H1 (cell line): Measurements from ENCODE around the gene FLRT2. TPM values are rescaled to one million over a fixed set of nuclear protein-coding genes. Genes with fewer than 3 reads are reported as not detected.

Experiments used
- ASH2L ChIP-seq: fragments of 200-600, 300-600 bp; sonication (generic); IDR thresholded peaks from one replicate; pipeline ENCODE4 v1.7.1; 2017; ENCODE audit warnings: low read length
- BACH1 ChIP-seq: IDR thresholded peaks from 2 replicates; pipeline ENCODE4 v1.6.1; 2012; ENCODE audit warnings: low read length, improper control_type of control experiment
- CHD7 ChIP-seq: fragments of 300-600 bp; sonication (generic); IDR thresholded peaks from 2 replicates; pipeline ENCODE4 v1.7.1; 2012; ENCODE audit warnings: low read length, moderate library complexity, mild to moderate bottlenecking, inconsistent platforms; ENCODE audit not compliant: insufficient replicate concordance
- CTCF ChIP-seq, 3 experiments: IDR thresholded peaks; 1 replicate in 2 of 3; 2 replicates in 1 of 3; pipeline versions ENCODE4 v1.5.1 to v1.6.1; 2011; ENCODE audit warnings: low read length in 3 of 3, mild to moderate bottlenecking in 3 of 3, inconsistent platforms in 2 of 3, low read depth in 1 of 3, moderate library complexity in 1 of 3; ENCODE audit not compliant: insufficient read depth in 1 of 3; ENCODE audit errors: control extremely low read depth in 1 of 3
- GABPA ChIP-seq: IDR thresholded peaks from 2 replicates; pipeline ENCODE4 v1.6.1; 2011; ENCODE audit warnings: mild to moderate bottlenecking, low read length, moderate library complexity, borderline replicate concordance; ENCODE audit not compliant: insufficient read depth
- GTF2F1 ChIP-seq: IDR thresholded peaks from 2 replicates; pipeline ENCODE4 v1.6.1; 2012; ENCODE audit warnings: low read depth, low read length, improper control_type of control experiment, borderline replicate concordance
- HDAC6 ChIP-seq: IDR thresholded peaks from one replicate; pipeline ENCODE4 v1.7.1; 2012; ENCODE audit warnings: low read depth, mild to moderate bottlenecking, inconsistent platforms, low read length, moderate library complexity
- SIRT6 ChIP-seq: IDR thresholded peaks from one replicate; pipeline ENCODE4 v1.7.1; 2012; ENCODE audit warnings: low read length, inconsistent platforms
- SRF ChIP-seq: IDR thresholded peaks from 2 replicates; pipeline ENCODE4 v1.6.1; 2011; ENCODE audit warnings: mild to moderate bottlenecking, low read depth, low read length, moderate library complexity
- TAF1 ChIP-seq: IDR thresholded peaks from 2 replicates; pipeline ENCODE4 v1.6.1; 2011; ENCODE audit warnings: mild to moderate bottlenecking, low read depth, low read length
- polyA plus RNA-seq, 7 experiments: library from polyadenylated mRNA; depleted of rRNA in 3 of 7; stranded (reverse) in 5 of 7; unstranded in 2 of 7; fragments of >200 nt in 5 of 7; fragments of 200-250 nt in 2 of 7; gene quantifications; 1 replicate in 5 of 7; 2 replicates in 1 of 7; 4 replicates in 1 of 7; pipeline versions ENCODE4 v1.2.1 to v1.2.3, GENCODE V29; 2011 to 2013; ENCODE audit warnings: missing spikeins in 2 of 7, mixed read lengths in 2 of 7
- total RNA-seq: library from RNA; stranded (reverse); fragmentation: NEBNext Ultra II Directional; extraction: Animal tissue kit (Norgen Biotek cat#: 25700); gene quantifications from 2 replicates; pipeline ENCODE4 v1.2.1, GENCODE V29; 2021

Gene FLRT2
- total and polyA plus RNA-seq, 2 of the 8 experiments (the other 6 are each of a cell fraction or from before 2014, with no cell fraction given) = 2.4 to 6.9 TPM

GRCh38 chr14:85644211-85644610, 114.3 kb downstream of the FLRT2 start (continued):
- TF ChIP-seq CHD7 (no peak), BACH1 (no peak), CTCF (IDR thresholded peaks at IDR 0.05; ENCODE audit: control extremely low read depth in 1 of 3, insufficient read depth in 1 of 3, low read depth in 1 of 3, low read length in 3 of 3) (no peak), SIRT6 (no peak), HDAC6 (no peak), GABPA (no peak), GTF2F1 (no peak), SRF (no peak), TAF1 (no peak), ASH2L (no peak)
